AG08396 (cell line): ENCODE results near the gene GLB1L3.
A peak's percentile ranks its signal among the peaks of the same experiment; 100 is the strongest.
"Not testable (repeated sequence)": the region's sequence is repeated elsewhere in the genome, so short reads cannot be mapped to it uniquely, and the experiment has no call there.

ENCODE experiments used
- DNase-seq: peaks from one replicate; pipeline ENCODE4 v3.0.0; 2012; ENCODE audit warnings: low spot score, mixed read lengths

GLB1L3 gene

GRCh38 chr11:134252346-134253187 is 23.6 kb upstream of the GLB1L3 start:
- DNase-seq = peak; percentile 56

GRCh38 chr11:134253188-134253993 is 22.8 kb upstream of the GLB1L3 start, which contains the start of the genes ACAD8 and THYN1:
Gene ACAD8 (plus strand): TSS chr11:134253568. CDS start chr11:134253601, 33 bp downstream.
Gene THYN1 (minus strand): TSS chr11:134253352. CDS start chr11:134252882, 470 bp downstream.
- peak; percentile 98 for DNase-seq

- no peak for DNase-seq
Measured at GRCh38 chr11:134254433-134255183, 21.6 kb upstream of the GLB1L3 start.

- not testable (repeated sequence) for DNase-seq
Measured at GRCh38 chr11:134255184-134255561, 21.0 kb upstream of the GLB1L3 start.

GRCh38 chr11:134257101-134257500 is 19.1 kb upstream of the GLB1L3 start:
- DNase-seq = no peak

GRCh38 chr11:134258577-134258976 is 17.6 kb upstream of the GLB1L3 start:
- no peak for DNase-seq

GRCh38 chr11:134260503-134260902 is 15.7 kb upstream of the GLB1L3 start:
- DNase-seq = no peak

- no peak for DNase-seq
Measured at GRCh38 chr11:134260983-134261382, 15.2 kb upstream of the GLB1L3 start.

- peak; percentile 45 for DNase-seq
Measured at GRCh38 chr11:134261626-134262488, 14.3 kb upstream of the GLB1L3 start.

- no peak for DNase-seq
Measured at GRCh38 chr11:134264966-134265764, 11.0 kb upstream of the GLB1L3 start.

- no peak for DNase-seq
Measured at GRCh38 chr11:134266440-134266839, 9.7 kb upstream of the GLB1L3 start.

- peak; percentile 74 for DNase-seq
Measured at GRCh38 chr11:134266841-134267251, 9.3 kb upstream of the GLB1L3 start.

GRCh38 chr11:134267461-134267860 is 8.7 kb upstream of the GLB1L3 start:
- no peak for DNase-seq

- DNase-seq = no peak
Measured at GRCh38 chr11:134267966-134268365, 8.2 kb upstream of the GLB1L3 start.

- no peak for DNase-seq
Measured at GRCh38 chr11:134270250-134270714, 5.9 kb upstream of the GLB1L3 start.

GRCh38 chr11:134271978-134272377 is 4.2 kb upstream of the GLB1L3 start:
- no peak for DNase-seq

GRCh38 chr11:134272381-134273316 is 3.5 kb upstream of the GLB1L3 start:
- DNase-seq = peak; percentile 75

GRCh38 chr11:134273317-134273712 is 2.9 kb upstream of the GLB1L3 start:
- DNase-seq = no peak

- no peak for DNase-seq
Measured at GRCh38 chr11:134275188-134275533, 1.0 kb upstream of the GLB1L3 start.
